GM06990 (cell line): ENCODE results near the gene ZNF254.

Source experiments
- DNase-seq: peaks from one replicate; pipeline ENCODE4 v3.0.0-alpha.2; 2011; ENCODE audit not compliant: insufficient read length; ENCODE audit errors: extremely low read depth
- H3K27me3 ChIP-seq: replicated peaks from 2 replicates; pipeline ENCODE4 v1.6.0; 2011; ENCODE audit warnings: low read length; ENCODE audit not compliant: control insufficient read depth, insufficient read depth
- H3K36me3 ChIP-seq: 2 replicates; pipeline ENCODE4 v1.5.1; 2011; ENCODE audit warnings: low read length; ENCODE audit not compliant: control insufficient read depth, insufficient read depth
- H3K4me3 ChIP-seq: replicated peaks from 2 replicates; pipeline ENCODE4 v1.5.1; 2011; ENCODE audit warnings: low read depth, mild to moderate bottlenecking, control low read depth, low read length
- TF ChIP-seq, protein P1 (sequence below): IDR thresholded peaks from 2 replicates; pipeline ENCODE4 v1.5.1; 2011; ENCODE audit warnings: low read length, control low read depth, mild to moderate bottlenecking, inconsistent platforms; ENCODE audit not compliant: insufficient read depth, poor library complexity, severe bottlenecking

The ZNF254 gene

DNA sequence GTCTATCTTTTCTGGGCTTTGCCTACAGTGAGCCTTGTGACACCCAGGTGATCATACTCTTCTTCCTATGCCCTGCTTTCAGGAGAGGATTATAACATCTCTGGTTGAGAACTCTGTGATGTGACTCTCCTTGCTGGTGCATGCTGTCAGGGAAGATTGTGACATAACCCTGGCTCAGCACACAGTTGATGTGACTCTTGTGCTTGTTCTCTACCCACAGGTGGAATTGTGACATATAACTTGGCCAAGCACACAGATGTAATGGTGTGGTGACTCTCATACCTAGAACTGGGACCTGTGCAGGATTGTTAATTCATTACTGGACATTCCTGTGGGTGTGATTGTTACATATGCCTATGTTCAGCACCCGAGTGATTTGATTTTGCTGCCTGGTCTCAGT, 21.7 kb upstream of the ZNF254 start:
- Histone ChIP-seq H3K27me3 (no peaks in the 10 kb centered on the region), H3K4me3 (no peak overlapping the region), H3K36me3 (no peaks in the 10 kb centered on the region; the same call in 1 of the 2 replicates)
- TF ChIP-seq, protein P1, sequence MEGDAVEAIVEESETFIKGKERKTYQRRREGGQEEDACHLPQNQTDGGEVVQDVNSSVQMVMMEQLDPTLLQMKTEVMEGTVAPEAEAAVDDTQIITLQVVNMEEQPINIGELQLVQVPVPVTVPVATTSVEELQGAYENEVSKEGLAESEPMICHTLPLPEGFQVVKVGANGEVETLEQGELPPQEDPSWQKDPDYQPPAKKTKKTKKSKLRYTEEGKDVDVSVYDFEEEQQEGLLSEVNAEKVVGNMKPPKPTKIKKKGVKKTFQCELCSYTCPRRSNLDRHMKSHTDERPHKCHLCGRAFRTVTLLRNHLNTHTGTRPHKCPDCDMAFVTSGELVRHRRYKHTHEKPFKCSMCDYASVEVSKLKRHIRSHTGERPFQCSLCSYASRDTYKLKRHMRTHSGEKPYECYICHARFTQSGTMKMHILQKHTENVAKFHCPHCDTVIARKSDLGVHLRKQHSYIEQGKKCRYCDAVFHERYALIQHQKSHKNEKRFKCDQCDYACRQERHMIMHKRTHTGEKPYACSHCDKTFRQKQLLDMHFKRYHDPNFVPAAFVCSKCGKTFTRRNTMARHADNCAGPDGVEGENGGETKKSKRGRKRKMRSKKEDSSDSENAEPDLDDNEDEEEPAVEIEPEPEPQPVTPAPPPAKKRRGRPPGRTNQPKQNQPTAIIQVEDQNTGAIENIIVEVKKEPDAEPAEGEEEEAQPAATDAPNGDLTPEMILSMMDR = no peak
- DNase-seq = no peak

DNA sequence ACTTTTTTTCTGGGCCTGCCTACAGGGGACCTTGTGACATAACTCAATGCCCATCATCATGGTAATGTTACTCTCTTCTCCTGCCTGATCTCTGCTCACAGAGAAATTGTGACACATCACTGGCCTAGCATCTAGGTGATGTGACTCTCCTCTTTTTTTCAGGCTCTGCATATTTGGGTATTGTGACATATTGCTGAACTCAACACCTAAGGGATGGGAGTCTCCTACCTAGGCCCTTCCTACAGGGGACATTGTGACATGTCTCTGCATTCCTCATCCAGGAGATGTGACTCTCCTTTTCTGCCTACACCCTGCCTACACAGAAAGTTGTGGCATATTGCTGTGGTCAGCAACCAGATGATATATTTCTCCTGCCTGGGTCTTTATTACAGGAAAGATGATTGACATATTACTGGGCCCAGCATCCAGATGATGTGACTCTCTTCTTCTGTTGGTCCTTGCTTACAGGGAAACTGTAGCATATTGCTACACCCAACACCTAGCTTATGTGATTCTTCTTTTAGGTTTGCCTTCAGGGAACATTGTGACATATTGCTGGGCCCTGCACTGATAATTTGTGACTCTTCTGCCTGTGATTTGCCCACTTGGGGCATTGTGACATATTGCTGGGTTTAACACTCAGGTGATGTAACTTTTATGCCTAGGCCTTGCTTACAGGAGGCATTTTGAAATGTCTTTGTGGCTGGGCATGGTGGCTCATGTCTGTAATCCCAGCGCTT, 21.0 kb upstream of the ZNF254 start:
- DNase-seq = no peak
- TF ChIP-seq, protein P1 = no peak
- no peak overlapping the region for H3K4me3 ChIP-seq
- no peaks in the 10 kb centered on the region for H3K27me3 ChIP-seq
- no peaks in the 10 kb centered on the region; the same call in 1 of the 2 replicates for H3K36me3 ChIP-seq

DNA sequence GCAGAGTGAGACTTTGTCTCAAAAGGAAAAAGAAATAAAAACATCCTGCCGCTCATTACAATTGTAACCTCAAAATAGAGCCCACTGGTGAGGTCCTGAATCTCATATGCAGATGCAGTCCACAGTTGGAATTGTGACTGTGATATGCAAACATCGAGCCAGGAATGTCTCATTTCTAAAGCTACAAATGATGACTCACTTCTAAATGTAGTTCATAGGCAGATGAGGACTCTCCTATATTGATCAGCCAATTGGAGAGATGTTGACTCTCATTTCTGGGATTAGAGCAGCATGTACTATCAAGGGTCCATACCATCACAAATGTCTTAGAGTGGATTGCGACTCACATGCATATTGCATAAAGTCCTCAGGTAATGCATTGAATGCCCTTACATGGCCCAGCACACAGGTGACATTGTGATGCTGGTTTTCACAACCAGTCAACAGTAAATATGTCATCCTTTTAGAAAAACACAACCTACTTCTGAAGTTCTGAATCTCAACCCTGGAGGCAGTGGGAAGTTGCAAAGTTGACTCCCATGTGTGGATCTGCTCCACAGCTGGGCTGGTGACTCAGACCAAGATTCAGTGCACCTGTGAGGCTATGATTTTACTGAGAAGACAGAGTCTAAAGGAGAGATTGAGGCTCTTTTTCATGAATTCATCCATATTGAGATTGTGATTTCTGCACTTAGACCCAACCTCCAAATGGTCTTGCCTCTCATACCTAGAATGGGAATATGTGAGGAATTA, 16.9 kb upstream of the ZNF254 start:
- peaks cover 1% of the 10 kb centered on the region for H3K36me3 ChIP-seq
- no peak for DNase-seq
- H3K27me3 ChIP-seq = no peaks in the 10 kb centered on the region
- H3K4me3 ChIP-seq = no peak overlapping the region
- TF ChIP-seq, protein P1 = no peak

DNA sequence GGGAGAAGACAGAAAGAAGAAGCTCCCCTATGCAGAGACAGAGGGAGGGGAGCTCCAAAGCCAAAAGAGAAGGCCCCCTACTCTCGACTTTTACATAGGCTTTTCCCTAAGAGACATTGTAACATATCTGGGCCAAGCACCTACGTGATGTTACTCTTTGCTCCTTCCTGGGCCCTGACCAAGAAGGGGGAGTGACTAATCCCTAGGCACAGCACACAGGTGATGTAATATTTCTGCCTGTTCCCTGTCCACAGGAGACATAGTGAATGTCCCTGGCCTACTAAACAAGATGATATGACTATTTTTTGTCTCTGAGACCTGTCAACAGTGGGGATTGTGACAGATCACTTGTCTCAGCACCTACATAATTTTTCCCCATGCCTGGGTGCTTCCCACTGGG, 15.9 kb upstream of the ZNF254 start:
- Histone ChIP-seq H3K4me3 (no peak overlapping the region), H3K27me3 (no peaks in the 10 kb centered on the region), H3K36me3 (peaks cover 1% of the 10 kb centered on the region)
- TF ChIP-seq, protein P1 = no peak
- no peak for DNase-seq

DNA sequence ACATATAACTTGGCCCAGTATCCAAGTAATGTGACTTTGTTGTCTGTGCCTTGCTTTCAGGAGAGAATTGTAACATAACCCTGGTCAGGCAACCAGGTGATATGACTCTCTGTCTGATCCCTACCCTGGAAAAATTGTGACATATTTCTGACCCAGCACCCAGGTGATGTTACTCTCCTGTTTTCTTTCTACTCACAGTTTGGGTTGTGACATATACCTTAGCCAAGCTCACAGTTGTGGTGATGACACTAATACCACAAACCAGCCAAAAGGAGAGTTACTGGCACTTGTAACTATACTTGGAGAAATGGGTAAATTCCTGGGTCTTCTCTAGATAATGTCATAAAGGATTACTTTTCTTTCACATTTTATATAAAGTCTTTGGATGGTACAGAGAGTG, 14.3 kb upstream of the ZNF254 start:
- no peak for DNase-seq
- Histone ChIP-seq H3K36me3 (peaks cover 1% of the 10 kb centered on the region; the same call in 1 of the 2 replicates), H3K27me3 (no peaks in the 10 kb centered on the region), H3K4me3 (no peak overlapping the region)
- TF ChIP-seq, protein P1 = no peak
